GM21528 (cell line): ENCODE data around the gene ZNF362.

Experiments used
- ATAC-seq: cut with Tn5 transposase; IDR thresholded peaks from one replicate; pipeline ENCODE4 v1.9.1; 2021; ENCODE audit warnings: mild to moderate bottlenecking, moderate library complexity; ENCODE audit not compliant: unreplicated experiment, low FRiP score

ZNF362 gene

DNA sequence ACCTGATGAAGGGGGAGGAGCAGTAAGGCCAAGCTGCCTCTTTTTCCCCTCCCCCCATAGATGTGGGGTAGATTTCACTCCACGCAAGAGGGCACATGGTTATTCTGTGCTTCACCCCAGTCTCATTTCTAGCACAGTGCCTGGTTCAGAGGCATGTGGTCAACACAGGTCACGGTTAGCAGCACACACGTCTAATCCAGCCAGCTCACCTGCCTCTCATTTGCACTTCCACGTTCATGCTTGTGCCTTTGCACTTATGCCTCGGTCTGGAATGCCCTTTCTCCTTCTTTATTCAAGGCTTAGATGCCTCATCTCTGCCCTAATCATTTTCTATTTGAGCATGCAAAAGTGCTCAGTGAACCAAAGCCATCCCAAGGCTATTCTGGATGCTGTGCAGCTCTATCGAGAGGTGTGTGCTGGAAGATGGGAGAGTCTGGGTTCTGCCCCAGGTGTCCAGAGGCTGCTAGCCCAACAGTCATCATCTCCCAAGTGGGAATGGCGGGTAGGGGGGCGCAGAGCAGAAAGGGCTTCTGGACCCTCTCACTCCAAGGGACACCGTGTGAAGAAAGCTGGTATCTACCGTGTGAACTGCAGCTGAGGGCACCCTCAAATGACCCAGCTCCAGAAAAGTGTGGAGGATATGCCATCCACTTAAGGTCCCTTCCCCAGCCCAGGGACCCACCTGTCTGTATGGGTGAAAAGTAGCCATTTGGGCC is 66.7 kb downstream of the ZNF362 start:
- no peak for ATAC-seq

DNA sequence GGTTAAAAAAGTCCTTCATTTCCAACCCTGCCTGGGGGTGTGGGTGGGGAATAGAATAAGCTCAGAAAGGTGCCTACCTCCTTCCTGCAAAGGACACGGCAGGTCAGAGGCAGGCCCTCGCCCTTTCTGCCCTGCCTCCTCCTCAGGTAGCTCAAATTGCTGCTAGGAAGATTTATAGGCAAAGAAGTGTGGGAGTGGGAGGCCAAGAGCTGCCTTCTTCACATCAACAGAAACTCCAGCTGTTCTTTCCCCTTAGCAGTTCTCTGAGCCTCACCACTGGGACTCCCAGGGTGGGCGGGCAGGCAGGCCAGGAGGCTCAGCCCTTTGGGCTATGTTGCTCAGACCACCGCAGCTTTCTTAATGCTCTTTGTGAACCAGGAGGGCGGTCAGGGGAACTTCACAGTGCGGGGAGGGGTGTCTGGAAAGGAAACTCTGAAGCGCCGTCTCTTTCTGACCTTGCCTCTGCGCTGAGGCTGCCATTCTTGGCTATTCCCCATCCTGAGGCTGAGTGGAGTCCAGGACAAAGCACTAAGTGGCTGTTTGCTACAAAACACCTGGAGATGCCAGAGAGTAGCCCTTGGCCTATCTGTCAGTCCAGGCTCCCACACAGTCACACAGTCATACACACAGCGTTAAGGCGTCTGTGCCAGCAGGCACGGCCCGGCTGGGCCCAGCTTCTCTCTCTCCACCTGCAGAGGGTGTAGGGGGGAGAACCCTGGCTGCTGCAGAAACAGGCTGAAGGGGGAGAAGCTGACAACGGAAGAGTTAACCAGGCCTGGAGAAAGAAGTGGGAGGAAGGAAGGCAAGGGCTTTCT is 67.6 kb downstream of the ZNF362 start:
- no peak for ATAC-seq

DNA sequence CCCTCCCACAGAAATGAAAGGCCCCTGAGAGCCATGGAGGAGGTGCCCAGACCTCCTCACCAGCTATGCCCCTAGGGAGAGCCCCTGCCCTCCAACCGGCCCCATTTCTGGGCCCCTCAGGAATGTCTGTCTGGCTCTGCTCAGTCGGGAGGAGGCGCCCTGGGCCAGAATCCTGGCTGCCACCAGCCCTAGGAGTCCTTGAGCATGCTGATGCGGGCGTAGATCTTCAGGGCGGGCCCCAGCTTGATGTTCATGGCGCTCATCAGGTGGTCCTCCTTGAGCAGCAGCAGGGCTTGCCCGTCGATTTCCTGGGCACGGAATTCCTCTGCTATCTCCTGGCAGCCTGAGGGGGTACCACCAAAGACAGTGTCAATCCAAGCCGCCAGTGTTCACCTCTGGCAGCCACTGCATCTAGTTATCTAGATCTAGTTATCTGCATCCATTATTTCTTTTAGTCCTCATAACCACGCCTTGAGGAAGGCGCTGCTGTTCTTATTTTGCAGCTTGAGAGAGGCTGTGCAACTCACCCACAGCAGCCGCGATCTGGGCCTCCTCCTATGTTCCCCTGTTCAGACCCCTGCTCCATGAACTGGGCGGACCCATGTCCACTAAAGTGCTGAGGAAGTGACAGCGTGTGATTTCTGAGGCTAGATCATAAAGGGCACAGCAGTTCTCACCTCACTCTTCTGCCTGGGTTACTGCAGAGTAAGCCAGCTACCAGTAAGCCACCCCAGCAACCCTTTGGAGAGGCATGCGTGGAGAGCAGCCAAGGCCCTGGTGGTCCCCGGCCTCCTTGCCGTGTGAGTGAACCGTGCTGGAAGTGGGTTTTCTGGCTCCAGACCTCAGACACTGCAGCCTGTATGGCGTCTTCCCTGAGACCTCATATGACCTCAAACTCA is 68.6 kb downstream of the ZNF362 start:
- ATAC-seq = no peak

DNA sequence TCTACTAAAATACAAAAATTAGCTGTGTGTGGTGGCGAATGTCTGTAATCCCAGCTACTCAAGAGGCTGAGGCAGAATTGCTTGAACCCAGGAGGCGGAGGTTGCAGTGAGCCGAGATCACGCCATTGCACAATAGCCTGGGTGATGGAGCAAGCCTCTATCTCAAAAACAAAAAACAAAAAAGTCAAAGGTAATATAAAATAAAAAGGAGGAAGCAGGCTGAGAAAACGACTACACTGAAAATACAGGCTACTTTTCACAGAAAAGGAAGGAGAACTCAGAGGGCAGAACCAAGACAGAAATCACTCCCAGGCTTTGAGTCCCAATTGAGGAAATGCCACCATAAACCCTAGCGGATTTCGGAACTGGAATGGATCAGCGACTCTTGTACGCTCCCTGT is 70.5 kb downstream of the ZNF362 start:
- no peak for ATAC-seq

DNA sequence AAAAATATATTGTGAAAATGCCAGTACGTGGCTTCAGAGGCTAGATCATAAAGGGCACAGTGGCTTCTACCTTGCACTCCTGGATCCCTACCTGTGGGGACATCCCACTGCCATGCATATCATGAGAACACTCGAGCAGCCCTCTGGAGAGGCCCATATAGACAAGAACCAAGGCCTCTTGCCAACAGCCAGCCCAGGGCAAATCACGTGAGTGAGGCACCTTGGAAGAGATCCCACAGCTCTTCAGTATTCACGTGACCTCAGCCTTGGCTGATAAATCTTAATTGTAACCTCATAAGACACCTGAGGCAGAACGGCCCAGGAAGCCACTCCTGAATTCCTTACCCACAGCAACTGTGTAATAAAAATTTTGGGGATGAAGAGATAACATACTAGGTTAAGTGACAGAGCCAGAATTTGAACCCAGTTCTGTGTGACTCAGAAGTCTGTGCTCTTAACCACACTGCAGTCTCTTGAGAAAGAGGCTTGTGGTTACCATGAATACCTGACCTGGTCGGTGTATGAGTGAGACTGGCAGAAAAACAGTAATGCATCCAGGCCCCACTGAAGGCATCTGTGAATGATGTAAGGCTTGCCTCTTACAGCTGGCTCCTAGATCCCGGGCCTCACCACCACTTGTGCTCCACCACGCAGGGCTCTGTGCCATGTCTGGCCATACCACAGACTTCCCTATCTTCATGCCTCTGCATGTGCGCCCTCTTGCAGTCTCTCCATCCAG is 71.5 kb downstream of the ZNF362 start:
- ATAC-seq = no peak

DNA sequence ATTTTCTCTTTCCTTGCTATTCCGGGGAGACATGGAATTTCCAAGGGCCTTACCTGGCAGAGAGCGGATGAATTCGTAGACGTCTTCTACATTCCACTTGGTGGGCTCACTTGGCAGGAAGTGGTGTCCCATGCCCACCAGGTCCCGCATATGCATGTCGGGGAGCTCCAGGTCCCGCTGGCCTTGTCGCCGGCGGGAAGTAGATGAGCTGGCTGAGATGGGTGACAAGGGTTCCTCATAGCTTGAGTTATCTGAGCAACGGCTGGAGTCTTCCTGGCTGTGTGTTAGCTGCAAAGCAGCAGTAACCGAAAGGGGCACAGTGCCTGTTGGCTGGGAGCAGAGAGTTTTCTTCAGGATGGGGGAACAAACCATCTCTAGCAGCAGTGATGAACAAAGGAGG is 72.5 kb downstream of the ZNF362 start:
- no peak for ATAC-seq

DNA sequence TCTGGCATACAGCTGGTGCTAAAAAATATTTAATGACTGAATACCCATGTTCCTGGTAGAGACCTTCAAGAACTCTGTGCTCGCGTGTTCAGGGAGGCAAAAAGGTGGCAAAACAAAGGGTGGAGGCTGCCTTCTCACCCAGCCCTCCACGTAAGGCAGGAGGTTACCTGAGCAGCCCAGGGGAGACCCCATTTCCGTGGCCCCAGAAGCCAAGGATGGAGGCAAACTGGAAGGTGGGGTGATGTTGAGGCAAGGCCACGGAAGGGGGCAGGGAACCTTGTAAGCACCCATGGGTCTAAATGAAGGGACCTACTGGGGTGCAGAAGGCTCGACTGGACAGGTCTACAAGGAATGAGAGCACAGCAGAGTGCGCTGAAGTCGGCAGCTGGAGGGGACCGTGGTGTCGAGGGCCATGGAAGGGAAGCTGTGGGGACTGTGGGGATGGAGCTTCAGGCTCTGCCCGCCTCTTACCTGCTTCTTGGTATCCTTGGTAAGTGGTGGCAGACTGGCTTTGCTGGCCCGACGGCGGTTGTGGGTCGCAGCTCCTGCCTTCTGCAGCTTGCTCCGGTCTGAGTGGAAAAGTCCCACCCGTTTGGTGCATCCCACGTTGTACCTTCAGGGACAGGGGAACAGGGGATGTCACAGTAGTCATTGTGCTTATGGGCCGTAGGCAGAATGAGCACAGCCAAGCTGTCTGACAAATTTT is 73.5 kb downstream of the ZNF362 start:
- ATAC-seq = no peak

DNA sequence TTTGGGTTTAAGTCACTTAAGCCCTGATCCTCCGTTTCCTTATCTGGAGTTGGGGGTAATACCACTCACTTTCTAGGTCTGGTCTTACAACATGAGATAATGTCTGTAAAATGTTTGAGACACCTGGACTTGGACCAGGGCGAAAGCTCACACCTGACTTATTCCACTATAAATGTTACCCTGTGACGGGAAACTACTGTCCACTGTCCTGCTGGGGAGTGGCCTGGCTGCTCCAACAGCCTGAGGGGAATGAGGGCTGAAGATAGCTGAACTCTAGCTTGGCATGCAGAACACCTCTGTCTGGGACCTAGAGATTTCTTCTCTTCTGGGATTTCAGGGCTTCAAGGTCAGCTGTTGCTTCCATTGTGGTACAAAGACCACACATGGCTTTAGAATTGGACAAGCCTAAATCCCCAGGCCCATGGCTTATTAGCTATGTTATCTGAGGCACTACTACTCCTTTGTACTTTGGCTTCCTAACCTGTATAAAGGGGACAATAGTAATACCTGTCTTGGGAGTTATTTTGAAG is 74.1 kb downstream of the ZNF362 start:
- ATAC-seq = no peak

DNA sequence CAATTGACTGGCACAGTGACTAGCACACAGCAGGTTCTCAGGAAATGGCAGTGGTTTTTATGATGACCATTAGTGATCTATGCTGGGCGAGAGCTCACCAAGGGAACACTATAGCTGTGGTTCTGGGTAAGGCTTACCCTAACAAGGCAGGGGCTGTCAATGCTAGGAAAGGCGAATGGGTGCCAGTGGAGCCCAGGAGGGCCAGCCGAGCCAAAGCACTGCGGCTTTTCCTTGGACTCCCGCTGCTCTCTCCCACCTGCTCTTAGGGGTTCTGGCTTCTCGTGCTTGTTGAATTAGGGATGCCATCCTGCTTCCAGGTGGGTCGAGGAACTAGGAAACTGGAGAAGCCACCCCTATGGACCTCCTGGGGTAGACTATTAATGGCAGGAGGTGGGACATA is 74.6 kb downstream of the ZNF362 start:
- no peak for ATAC-seq

DNA sequence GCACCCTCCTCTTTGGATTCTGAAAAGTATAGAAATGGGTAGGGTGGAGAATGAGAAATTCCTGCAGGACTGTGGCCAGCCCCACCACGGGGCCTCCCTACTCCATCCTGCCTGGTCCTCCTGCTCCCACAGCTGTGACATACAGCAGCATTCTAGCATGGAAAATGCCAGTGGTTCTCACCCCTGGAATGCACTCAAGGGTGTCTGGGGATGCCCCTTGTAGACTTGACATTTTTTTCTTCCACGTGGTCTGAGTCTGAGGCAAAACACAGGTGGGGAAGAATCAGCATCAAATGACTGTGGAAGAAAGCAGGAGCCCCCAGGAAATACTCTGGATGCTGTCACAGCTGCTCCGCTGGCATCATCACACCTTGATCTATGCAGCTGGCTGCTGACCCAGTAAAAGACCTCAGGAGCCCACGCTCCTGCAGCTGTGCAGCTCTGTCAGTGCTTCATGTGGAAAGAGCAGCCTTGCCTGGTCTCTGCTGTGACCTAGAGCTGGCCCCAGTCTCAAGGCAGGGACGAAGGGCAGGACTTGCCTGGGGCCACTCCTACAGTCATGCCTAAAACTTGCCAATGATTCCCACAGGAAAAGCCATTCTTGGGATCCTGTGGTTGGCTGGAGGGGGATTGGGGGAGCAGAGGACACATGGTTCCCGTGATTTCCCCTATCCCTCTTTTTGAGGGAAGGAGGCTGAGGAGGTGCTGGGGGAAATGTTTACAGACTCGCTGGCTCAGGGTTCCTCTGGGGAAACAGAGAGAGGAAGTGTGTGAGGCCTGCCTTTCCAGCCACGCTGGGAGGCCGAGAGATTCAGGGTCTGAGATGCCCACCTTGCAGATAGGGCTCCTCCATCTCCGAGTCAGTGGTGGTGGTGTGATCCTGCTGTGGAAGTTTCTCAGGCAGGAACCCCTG is 75.4 kb downstream of the ZNF362 start:
- no peak for ATAC-seq

DNA sequence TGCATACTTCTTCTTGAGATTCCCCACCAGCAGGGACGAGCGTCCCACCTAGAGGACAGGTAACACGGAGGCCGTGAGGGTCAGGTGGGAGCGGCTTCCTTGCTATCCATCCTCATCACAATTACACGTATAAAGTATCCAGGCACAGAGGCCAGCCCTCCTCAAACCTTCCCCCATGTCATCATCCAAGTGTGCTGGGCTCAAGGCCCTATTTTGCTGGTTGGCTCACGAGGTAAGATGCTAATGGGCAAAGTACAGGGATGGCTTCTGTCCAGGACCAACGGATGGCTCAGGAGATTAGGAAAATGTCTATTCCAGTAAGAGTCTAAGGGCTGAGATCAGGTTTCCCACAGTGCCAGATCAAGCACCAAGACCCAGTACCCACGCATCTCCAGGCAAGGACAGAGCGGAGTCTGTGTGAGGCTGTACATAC is 76.1 kb downstream of the ZNF362 start:
- ATAC-seq = no peak

DNA sequence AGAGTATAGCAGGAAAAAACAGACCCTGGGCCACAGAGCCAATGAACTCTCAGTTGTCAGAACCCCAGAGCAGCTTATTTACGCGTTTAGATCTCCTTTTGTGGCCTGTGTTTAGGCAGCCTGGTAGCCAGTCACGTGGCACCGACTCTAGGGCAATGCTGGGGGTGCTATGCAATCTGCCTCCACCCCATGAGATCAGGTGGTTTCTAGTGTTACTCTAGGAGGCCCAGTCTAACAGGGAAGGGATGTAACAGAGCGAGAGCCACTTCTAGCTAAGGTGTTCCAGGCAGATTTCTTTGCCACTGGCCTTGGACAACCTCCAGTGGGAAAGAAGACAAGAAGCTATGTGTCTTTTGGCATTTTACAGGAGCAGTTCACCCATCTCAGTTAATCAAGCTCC is 76.6 kb downstream of the ZNF362 start:
- ATAC-seq = no peak

DNA sequence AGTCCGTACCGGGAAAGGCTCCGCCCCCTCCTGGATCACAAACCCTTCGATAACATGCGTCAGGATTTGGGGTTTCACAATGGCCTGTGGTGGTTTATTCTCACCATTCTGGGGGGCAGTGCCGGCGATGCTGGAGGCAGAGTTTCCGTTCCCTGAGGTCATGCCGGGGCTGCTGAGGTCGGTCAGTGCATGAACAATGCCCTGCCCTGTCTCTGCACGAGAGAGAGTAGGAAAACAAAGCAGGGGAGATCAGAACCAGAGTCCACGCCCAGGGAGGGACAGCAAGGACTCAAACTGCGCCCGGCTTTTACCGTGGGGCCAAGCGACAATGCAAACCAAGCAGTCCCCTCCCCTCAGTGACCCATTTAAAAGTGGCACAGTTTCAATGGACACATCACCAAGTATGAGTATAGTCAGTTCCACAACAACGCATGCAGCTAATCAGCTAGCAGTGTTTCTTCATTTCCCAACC is 77.8 kb downstream of the ZNF362 start:
- ATAC-seq = no peak

DNA sequence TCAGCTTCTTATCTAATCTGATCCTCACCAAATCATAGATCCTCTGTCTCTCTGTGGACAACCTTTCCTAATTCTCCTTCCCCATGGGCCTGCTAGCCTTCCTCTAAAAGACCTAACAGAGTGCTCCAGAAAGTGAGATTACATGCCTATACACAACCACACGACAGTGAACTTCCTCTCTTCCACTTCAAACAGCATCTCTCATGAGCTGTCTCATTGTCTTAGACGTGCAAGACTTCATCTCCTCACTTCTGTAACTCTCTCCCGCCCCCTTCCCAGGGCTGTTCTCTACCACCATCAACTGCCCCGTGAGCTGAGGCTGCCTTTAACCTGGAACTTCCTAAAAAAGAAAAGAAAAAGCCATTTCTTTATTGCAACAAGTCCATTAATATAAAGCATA is 78.7 kb downstream of the ZNF362 start:
- ATAC-seq = no peak

DNA sequence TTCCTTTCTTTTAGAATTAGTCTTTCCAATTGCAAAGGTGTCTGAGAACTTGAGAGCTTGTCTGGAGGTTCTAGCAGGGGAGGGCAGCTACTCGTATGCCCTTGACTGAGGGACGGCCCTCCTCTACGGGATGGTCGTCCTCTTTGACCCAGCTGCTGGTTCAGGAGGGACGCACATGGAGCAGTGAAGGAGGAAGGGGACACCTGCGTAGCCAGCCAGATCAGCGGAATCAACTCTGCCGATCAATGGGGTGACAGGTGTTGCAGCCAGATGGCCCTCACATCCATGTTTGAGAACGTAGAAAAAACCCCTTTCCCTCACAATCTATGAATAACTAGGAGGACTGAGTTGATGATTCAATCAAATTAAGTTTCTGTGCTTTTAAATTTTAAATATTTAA is 80.3 kb downstream of the ZNF362 start:
- ATAC-seq = no peak

DNA sequence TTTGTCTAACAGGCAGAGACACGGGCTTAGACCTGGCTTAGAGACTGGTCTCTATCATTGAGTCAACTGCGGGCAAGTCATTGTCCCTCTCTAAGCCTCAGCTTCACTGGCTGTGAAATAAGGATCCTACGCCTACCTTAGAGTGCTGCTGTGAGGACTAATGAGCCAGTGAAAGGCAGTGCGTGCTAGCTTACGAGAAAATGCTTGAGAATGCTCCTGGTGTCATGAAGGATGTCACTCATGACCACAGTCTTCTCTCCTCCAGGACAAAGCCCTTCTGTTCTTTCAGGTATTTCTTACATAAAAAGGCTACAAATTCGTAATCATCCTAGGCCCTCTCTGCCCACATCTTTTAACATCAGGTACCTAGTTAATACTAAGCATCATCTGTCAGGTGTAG is 81.1 kb downstream of the ZNF362 start:
- no peak for ATAC-seq

DNA sequence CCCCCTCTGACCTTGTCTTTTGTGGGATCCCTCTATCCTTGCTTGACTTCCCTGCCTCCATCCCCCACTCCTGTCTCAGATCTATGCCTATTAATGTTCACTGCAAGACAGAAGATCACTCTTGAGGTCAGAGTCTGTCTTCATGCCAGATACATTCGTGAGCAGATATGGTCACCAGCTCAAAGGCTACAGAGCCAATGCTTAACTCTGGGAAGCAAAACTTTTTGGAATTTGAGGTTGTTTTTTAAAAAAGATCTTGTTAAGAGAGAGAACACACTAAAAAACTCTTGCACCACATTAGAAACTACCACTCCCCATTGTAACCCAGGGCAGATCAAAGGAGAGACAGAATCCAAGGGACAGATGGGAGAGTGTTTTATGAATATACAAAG is 81.8 kb downstream of the ZNF362 start:
- no peak for ATAC-seq

DNA sequence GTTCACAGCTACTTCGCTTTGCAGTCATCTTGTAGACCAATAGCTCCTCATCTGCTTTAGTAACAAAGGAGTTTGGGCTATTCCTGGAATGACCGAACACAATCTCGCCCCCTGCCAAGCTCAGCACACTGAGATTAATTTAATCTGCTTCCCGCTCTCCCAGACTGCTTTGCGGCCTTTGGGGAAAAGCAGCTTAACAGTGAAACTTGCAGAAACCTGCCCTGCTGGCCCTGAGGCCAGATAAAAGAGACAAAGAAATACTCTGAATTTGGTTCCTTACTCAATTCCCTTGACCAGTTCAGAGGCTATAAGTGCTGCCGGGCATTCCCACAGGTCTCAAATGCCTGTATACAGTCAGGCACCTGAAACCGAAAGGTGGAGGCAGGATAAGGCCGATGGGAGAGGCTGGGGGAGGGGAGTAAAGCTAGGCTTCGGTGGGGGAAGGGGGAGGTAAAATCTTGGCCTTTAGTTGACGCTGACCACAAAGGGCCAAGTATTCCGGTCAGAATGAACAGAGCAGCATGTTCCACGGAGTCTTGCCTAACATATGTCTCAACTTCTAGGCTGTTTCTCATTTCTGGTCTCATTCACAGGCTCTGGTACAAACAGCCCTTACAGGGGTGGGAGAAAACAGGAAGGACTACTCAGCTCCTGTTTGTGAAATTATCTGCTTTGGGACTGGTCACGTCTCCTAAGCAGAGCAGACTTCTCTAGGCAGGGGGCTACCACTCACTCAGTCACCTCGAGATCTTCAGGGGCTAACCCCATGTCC is 82.3 kb downstream of the ZNF362 start:
- ATAC-seq = no peak
